ENCODE data around the gene CDCA3.

The CDCA3 gene

DNA sequence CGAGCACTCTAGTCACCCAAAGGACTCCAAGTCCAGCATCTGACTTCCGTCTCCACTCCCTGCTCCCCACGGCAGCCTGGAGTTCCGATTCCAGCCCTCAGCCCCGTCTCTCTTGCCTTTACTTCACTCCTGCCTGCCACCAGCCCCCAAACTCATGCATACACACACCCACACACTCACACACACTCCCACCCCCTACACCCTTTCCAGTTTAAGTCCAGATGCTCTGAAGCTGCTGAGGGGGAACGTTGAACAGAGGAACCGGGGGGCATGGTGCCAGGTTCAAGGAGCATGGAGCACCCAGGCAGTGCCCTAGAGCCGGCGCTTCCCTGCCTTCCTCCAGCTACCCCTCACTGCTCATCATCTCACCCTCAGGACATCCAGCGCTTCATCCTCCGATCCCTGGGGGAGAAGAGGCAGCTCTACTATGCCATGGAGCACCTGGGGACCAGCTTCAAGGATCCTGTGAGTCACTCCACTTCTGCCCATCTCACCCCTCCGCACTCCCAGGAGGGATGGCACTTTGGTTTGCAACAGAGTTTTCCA lies 19.6 kb downstream of the CDCA3 start:
- DNase-seq, result no peak

GRCh38 chr12:6830999-6831398 lies 20.1 kb downstream of the CDCA3 start:
- no peak for DNase-seq

DNA sequence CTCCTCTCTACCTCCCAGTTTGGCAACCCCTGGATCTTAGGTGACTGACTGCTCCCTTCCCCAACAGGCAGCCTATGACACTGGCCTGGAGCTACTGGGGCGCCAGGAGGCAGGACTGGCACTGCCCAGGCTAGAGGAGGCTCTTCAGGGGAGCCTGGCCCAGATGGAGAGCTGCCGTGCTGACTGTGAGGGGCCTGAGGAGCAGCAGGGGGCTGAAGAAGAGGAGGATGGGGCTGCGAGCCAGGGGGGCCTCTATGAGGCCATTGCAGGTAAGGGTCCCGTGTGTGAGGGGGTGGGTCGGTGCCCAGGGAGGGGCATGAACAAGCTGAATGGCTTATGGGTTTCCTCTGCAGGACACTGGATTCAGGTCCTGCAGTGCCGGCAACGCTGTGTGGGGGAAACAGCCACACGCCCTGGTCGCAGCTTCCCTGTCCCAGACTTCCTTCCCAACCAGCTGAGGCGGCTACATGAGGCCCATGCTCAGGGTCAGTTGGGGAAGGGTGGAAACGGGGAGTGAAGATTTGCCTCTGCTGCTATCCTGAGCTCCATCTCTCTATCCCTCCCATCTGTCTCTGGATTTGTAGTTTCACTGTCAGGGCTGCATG lies 20.7 kb downstream of the CDCA3 start:
- DNase-seq, result no peak

- DNase-seq, result no peak
Measured at GRCh38 chr12:6829536-6830220, 21.4 kb downstream of the CDCA3 start.

GRCh38 chr12:6828781-6829535 lies 22.1 kb downstream of the CDCA3 start:
- peak; percentile 27 for DNase-seq

DNA sequence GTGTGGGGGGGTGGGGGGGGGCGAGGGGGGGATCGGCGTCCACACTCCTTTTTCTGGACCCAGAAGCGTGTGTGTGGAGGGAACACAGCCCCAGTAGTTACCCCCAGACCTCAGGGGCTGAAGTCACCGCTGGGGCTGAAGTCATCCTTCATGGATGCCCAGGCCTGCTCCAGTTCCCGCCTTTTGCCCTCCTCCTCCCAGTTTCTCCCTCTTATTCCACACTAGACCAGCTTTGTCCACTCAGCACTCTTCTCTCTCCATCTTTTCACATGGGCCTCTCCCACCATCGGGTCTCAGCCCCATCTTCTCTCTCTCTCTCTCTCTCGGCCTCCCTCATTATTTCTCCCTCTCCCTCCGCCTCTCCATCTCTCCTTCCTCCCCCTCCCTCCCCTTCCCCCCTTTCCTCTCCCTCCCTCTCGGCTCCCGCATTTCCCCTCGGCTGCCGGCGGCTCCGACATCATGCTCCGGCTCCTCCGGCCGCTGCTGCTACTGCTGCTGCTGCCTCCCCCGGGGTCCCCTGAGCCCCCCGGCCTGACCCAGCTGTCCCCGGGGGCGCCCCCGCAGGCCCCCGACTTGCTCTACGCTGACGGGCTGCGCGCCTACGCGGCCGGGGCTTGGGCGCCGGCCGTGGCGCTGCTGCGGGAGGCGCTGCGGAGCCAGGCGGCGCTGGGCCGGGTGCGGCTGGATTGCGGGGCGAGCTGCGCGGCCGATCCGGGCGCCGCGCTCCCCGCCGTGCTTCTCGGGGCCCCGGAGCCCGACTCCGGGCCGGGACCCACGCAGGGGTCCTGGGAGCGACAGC lies 22.9 kb downstream of the CDCA3 start, which contains the start of gene P3H3:
Gene P3H3, plus strand, starts transcription at position 426 of the 799 bp plus-strand sequence. Its CDS starts 34 bp downstream, at position 460.
- no peak for DNase-seq

DNA sequence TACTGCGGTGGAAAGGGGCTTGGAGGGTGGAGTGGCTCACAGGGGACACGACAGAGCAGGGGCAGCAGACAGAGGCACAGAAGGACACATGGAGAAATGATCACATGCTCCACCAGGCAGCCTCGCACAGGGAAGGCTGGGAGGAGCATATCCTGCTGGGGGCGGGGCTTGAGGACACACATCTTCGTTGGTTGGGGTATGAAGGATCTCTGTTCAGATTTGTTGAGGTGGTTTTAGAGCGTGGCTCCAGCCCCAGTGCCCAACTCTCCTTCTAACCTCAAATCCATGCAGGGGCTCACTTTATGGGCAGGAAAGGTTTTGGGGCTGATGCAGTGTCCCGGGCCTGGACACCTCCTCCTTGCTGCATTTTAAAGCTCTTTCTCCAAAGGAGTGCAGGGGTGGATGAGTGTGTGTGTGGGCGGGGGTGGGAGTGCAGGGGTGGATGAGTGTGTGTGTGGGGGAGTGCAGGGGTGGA lies 23.6 kb downstream of the CDCA3 start:
- DNase-seq, result peak; percentile 54

GRCh38 chr12:6826734-6827436 lies 24.2 kb downstream of the CDCA3 start:
- no peak for DNase-seq

DNA sequence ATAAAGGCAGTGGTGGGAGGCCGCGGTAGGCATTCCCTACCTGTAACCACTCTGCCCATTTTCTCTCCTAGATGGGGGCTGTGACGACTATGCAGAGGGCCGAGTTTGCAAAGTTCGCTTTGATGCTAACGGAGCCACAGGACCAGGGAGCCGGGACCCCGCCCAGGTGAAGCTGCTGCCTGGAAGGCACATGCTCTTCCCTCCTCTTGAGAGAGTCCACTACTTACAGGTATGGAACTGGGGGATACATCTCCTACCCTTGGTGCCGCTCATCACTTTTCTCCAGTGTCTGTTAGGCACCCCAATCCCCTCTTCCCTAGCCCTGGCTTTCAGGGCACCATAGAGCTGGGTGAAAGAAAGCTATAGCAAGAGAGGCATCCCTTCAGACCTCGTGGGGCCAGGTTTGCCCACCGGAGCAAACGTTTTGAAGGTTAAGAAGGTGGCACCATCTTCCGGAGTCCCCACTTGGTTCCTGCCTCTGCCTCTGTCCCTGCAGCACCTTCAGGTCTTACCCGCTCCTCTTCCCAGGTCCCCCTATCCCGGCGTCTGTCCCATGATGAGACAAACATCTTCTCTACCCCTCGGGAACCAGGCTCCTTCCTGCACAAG lies 24.9 kb downstream of the CDCA3 start:
- no peak for DNase-seq

DNA sequence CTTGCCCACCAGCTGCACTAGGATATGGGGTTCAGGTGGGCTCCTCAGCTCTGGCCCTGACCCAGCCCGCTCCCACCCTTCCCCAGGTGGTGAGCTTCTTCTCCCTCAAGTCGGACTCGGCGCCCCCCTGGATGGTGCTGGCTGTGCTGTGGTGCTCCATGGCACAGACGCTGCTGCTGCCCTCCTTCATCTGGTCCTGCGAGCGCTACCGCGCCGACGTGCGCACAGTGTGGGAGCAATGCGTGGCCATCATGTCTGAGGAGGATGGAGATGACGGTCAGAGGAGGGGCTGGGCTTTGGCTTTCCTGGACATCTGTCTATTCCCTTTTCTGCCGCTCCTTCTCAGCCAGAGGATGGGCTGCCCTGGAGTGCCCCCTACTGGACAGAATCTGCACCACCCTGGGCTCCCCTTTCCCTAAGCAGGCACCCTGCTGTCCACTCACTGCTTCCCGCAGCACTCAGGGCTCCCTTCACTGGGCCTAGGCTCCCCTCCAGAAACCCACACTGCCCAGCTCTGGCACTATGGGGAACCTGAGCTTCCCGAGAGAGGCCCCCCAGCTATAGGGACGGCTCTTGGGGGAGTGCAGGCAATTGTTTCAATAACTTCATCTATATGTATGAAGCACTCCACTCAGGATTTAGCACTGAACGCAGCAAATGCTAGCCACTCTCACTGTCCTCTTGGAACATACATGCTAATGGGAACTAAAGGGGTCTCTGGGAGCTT lies 25.5 kb downstream of the CDCA3 start:
- DNase-seq, result peak; percentile 87

GRCh38 chr12:6824901-6825381 lies 26.1 kb downstream of the CDCA3 start:
- DNase-seq, result no peak

- no peak for DNase-seq
Measured at GRCh38 chr12:6824085-6824775, 26.9 kb downstream of the CDCA3 start.

- no peak for DNase-seq
Measured at GRCh38 chr12:6823182-6824084, 27.7 kb downstream of the CDCA3 start.

GRCh38 chr12:6822426-6823135 lies 28.5 kb downstream of the CDCA3 start:
- no peak for DNase-seq

- no peak for DNase-seq
Measured at GRCh38 chr12:6821591-6822425, 29.3 kb downstream of the CDCA3 start, which contains the start of gene GPR162. Gene GPR162, plus strand, starts transcription at chr12:6821821. Its CDS starts 2,078 bp downstream, at chr12:6823899.

DNA sequence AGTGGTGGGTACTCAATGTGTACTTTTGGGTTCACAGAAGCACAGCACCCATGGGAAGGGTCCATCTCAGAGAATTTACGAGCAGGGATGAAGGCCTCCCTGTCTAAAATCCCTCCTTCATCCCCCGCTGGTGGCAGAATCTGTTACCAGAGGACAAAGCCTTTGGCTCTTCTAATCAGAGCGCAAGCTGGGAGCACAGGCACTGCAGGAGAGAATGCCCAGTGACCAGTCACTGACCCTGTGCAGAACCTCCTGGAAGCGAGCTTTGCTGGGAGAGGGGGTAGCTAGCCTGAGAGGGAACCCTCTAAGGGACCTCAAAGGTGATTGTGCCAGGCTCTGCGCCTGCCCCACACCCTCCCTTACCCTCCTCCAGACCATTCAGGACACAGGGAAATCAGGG lies 30.9 kb downstream of the CDCA3 start:
- no peak for DNase-seq

Measured in stimulated activated CD4-positive, alpha-beta T cell treated with anti-CD3 and anti-CD28 coated beads, Interleukin-4, amount 100 ng/mL, for 24 hours (primary cell).